Gastroesophageal sphincter (tissue), 4 donors: ENCODE data around the gene GSTT2B. TPM values are rescaled to one million over a fixed set of nuclear protein-coding genes. Genes with fewer than 3 reads are reported as not detected.

Source experiments
- ATAC-seq: fragments of 150-250 bp; one replicate; pipeline ENCODE4 v1.9.1; 2016; ENCODE audit warnings: mild to moderate bottlenecking, moderate library complexity
- H3K27ac ChIP-seq, 4 donors: fragments of 200-600 bp; sonication (generic) in 3 of 4; 1 replicate in 3 of 4; 2 replicates in 1 of 4; pipeline ENCODE4 v1.5.1; 2016 to 2019
- H3K27me3 ChIP-seq: fragments of 200-600 bp; sonication (generic); one replicate; pipeline ENCODE4 v1.5.1; 2019
- H3K36me3 ChIP-seq, 2 donors: fragments of 200-600 bp; sonication (generic); one replicate each; pipeline ENCODE4 v1.5.1; 2019; ENCODE audit warnings: control low read depth in 1 of 2
- H3K4me1 ChIP-seq, 3 donors: fragments of 200-600 bp; sonication (generic); 1 replicate in 2 of 3; 2 replicates in 1 of 3; pipeline ENCODE4 v1.5.1; 2016 to 2019; ENCODE audit warnings: control low read depth in 2 of 3
- H3K4me3 ChIP-seq, 2 donors: fragments of 200-600 bp; sonication (generic); one replicate each; pipeline ENCODE4 v1.5.1; 2019; ENCODE audit warnings: mild to moderate bottlenecking in 1 of 2, moderate library complexity in 1 of 2
- H3K9me3 ChIP-seq, 3 donors: fragments of 200-600 bp; sonication (generic); one replicate each; pipeline ENCODE4 v1.5.1; 2017 to 2019; ENCODE audit warnings: control low read depth in 2 of 3
- CTCF ChIP-seq, 4 experiments: fragments of 200-600 bp in 2 of 4; fragments of 450-650 bp in 2 of 4; sonication (generic) in 1 of 4; IDR thresholded peaks; one replicate each; pipeline ENCODE4 v1.5.1; 2017 to 2019; ENCODE audit warnings: antibody characterized with exemption in 4 of 4, mild to moderate bottlenecking in 2 of 4, moderate library complexity in 2 of 4
- EP300 ChIP-seq: sonication (generic); formaldehyde crosslinking; IDR thresholded peaks from one replicate; pipeline ENCODE4 v1.6.1; 2017; ENCODE audit warnings: antibody characterized with exemption, mild to moderate bottlenecking
- POLR2A ChIP-seq, 2 donors: fragments of 450-650 bp; IDR thresholded peaks; one replicate each; pipeline ENCODE4 v1.6.1; 2017; ENCODE audit warnings: antibody characterized with exemption in 2 of 2, mild to moderate bottlenecking in 2 of 2, moderate library complexity in 1 of 2
- POLR2AphosphoS5 ChIP-seq: sonication (generic); formaldehyde crosslinking; IDR thresholded peaks from one replicate; pipeline ENCODE4 v1.6.1; 2017; ENCODE audit warnings: antibody characterized with exemption
- WGBS, 2 donors: methylation state at CpG; one replicate each; pipeline ENCODE4 v1.1.5; 2018; ENCODE audit warnings: low coverage in 1 of 2; 5-methylcytosine and 5-hydroxymethylcytosine counted together
- total RNA-seq, 4 donors: library from RNA; depleted of rRNA; stranded (reverse); fragments of >200 nt; gene quantifications; one replicate each; pipeline ENCODE4 v1.1.0, GENCODE V29; 2016

Gene GSTT2B
- total RNA-seq, 4 donors from 2014 or later = 10.8 to 12.3 TPM; not detected in 2

- H3K9me3 ChIP-seq = no peaks in the 10 kb centered on the region
- no peak for TF ChIP-seq CTCF (IDR thresholded peaks at IDR 0.05)
- TF ChIP-seq POLR2AphosphoS5 = no peak
- no peak for TF ChIP-seq EP300
- TF ChIP-seq POLR2A (IDR thresholded peaks at IDR 0.05) = no peak
- no peak overlapping the region for H3K4me3 ChIP-seq
- no peak for ATAC-seq
- H3K27me3 ChIP-seq = no peaks in the 10 kb centered on the region
- 72 to 90% methylated on average over 3 of the region's 3 CpGs for WGBS, 2 donors
- peaks cover 0 to 19% (median 5%) of the 10 kb centered on the region in 3 donors for H3K4me1 ChIP-seq
- peak overlapping the region in 1 of 4 donors; percentile 90 for H3K27ac ChIP-seq
- H3K36me3 ChIP-seq = no peaks in the 10 kb centered on the region
These were observed 45.7 kb downstream of the GSTT2B start for GRCh38 chr22:23915290-23915689.

DNA sequence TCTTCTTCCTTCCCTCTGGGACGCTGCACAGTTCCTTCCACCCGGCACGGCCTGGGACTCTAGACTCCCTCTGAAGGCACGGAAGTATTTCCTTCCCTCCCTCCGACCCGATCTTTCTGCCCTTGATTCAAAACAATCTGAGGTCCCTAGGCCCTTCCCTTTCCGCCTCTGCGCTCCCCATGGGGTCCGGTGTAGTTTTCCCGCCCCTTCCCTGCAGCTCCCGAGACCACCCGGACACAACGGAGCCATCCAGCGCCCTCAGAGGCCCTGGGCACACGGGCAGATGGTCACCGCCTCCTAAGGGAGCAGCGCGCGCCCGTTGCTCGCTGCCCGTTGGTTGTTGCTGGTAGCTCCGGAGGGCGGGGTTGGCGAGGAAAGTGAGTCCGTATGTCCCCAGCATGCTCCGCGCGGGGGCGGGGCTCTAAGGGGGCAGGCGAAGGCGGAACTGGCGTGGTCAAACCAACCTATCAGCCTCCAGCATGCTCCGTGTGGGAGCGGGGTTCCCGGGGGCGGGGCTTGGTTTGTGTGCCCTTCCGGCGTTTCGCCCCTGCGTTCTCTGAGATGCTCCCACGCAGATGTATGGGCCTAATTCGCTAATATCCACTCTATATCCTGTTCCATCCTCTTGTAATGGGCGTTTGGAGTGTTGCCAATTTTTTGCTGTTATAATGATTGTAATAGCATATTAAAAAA is 47.2 kb downstream of the GSTT2B start:
- no peaks in the 10 kb centered on the region for H3K36me3 ChIP-seq
- H3K4me1 ChIP-seq = peaks cover 0 to 19% (median 5%) of the 10 kb centered on the region in 3 donors
- H3K27me3 ChIP-seq = no peaks in the 10 kb centered on the region
- peak; percentile 99 for ATAC-seq
- peak overlapping the region; percentile 39 to 59 for H3K4me3 ChIP-seq
- H3K27ac ChIP-seq = peak overlapping the region; percentile 65 to 95 (median 88)
- WGBS, 2 donors = 0 to 5% methylated on average over 12 to 18 of the region's 44 CpGs
- H3K9me3 ChIP-seq = no peaks in the 10 kb centered on the region
- TF ChIP-seq CTCF (IDR thresholded peaks at IDR 0.05) (no peak), EP300 (no peak), POLR2A (IDR thresholded peaks at IDR 0.05) (peak; percentile 83 to 84), POLR2AphosphoS5 (peak; percentile 94)

DNA sequence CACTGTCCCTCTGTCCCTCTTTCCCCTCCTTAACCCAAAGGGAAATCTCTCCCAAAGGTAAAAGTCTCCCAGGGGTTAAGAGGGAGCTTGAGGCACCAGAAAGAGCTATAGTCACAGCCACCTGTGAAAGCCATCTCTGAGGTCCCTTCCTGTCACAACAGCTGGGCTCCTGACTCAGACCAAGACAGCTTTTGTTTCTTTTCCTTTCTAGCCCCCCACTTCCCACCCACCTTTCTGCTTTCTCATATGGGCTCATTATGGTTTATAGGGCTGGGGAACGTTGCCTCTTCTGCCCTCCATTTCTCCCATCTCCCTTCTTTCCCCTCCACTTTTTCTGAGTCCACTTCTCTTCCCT is 47.7 kb downstream of the GSTT2B start:
- Histone ChIP-seq H3K4me1 (peaks cover 0 to 20% (median 5%) of the 10 kb centered on the region in 3 donors), H3K36me3 (no peaks in the 10 kb centered on the region), H3K27ac (peak overlapping the region; percentile 65 to 95 (median 88)), H3K27me3 (no peaks in the 10 kb centered on the region), H3K4me3 (peak overlapping the region; percentile 39 to 59), H3K9me3 (no peaks in the 10 kb centered on the region)
- no peak for ATAC-seq
- TF ChIP-seq POLR2AphosphoS5 (no peak), EP300 (no peak), CTCF (IDR thresholded peaks at IDR 0.05) (no peak)
- 0% methylated on average over 1 of the region's 1 CpG for WGBS, 2 donors

DNA sequence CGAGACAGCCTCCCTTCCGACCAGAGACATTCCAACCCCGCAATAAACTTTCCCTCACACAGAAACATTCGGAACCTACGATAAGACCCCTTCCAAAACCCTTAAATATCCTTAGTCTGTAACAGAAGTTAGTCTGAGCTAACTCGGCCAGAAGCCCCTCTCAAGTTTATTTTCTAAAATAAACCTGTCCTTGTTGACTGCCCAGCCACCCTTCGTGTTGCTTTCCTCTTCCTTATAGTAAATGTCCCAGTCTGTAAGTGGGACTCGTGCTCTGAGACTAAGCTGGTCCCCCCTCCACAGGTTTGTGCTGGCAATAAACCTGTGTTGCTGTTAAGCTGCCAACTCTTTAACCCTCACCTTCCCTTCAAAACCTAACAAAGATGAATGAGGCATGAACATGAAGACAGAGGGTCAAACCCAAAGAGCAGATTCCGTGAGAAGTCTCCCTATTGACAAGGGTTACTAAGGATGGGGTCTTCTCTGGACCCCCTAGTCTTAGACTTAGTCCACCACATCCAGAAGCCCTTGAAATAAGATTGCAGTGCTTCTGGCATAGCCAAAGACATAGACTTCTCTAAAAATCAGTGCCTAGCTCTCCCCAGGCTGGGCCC is 48.6 kb downstream of the GSTT2B start:
- Histone ChIP-seq H3K9me3 (no peaks in the 10 kb centered on the region), H3K4me3 (no peak overlapping the region), H3K27me3 (no peaks in the 10 kb centered on the region), H3K4me1 (peaks cover 0 to 20% (median 5%) of the 10 kb centered on the region in 3 donors), H3K27ac (no peak overlapping the region), H3K36me3 (no peaks in the 10 kb centered on the region)
- TF ChIP-seq POLR2A (IDR thresholded peaks at IDR 0.05) (no peak), EP300 (no peak), POLR2AphosphoS5 (no peak), CTCF (IDR thresholded peaks at IDR 0.05) (no peak)
- WGBS, 2 donors = 86 to 90% methylated on average over 8 to 9 of the region's 9 CpGs
- ATAC-seq = no peak
